OCI-LY1 (cell line): ENCODE measurements around the gene CEP19.

Experiments used
- EZH2 ChIP-seq: fragments of 200-600 bp; sonication (generic), shearing (Covaris generic); IDR thresholded peaks from 2 replicates; pipeline ENCODE4 v1.8.0; 2017; ENCODE audit warnings: borderline replicate concordance, mixed run types, mild to moderate bottlenecking, antibody characterized with exemption, low read length, moderate library complexity, mixed read lengths
- TF ChIP-seq, protein P1 (sequence below): fragments of 200-600 bp; sonication (generic), shearing (Covaris generic); IDR thresholded peaks from 2 replicates; pipeline ENCODE4 v1.5.1; 2017; ENCODE audit warnings: mild to moderate bottlenecking, antibody characterized with exemption, low read length, moderate library complexity, mixed read lengths

DNA sequence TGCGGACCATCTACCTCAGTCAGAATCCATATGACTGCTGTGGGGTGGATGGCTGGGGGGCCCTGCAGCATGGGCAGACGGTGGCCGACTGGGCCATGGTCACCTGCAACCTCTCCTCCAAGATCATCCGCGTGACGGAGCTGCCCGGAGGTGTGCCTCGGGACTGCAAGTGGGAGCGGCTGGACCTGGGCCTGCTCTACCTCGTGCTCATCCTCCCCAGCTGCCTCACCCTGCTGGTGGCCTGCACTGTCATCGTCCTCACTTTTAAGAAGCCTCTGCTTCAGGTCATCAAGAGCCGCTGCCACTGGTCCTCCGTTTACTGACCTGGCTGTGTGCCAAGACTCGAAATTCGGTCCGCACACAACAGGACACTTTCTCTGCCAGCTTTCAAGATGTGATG lies 50.6 kb downstream of the CEP19 start:
- TF ChIP-seq, protein P1, sequence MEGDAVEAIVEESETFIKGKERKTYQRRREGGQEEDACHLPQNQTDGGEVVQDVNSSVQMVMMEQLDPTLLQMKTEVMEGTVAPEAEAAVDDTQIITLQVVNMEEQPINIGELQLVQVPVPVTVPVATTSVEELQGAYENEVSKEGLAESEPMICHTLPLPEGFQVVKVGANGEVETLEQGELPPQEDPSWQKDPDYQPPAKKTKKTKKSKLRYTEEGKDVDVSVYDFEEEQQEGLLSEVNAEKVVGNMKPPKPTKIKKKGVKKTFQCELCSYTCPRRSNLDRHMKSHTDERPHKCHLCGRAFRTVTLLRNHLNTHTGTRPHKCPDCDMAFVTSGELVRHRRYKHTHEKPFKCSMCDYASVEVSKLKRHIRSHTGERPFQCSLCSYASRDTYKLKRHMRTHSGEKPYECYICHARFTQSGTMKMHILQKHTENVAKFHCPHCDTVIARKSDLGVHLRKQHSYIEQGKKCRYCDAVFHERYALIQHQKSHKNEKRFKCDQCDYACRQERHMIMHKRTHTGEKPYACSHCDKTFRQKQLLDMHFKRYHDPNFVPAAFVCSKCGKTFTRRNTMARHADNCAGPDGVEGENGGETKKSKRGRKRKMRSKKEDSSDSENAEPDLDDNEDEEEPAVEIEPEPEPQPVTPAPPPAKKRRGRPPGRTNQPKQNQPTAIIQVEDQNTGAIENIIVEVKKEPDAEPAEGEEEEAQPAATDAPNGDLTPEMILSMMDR = no peak
- TF ChIP-seq EZH2 = no peak
